Measurements from ENCODE around the gene TREX2. TPM values are rescaled to one million over a fixed set of nuclear protein-coding genes. Genes with fewer than 3 reads are reported as not detected.

TREX2 gene
- total RNA-seq, 4 donors from 2014 or later, result 19.3 to 62.6 (median 50.7) TPM

DNA sequence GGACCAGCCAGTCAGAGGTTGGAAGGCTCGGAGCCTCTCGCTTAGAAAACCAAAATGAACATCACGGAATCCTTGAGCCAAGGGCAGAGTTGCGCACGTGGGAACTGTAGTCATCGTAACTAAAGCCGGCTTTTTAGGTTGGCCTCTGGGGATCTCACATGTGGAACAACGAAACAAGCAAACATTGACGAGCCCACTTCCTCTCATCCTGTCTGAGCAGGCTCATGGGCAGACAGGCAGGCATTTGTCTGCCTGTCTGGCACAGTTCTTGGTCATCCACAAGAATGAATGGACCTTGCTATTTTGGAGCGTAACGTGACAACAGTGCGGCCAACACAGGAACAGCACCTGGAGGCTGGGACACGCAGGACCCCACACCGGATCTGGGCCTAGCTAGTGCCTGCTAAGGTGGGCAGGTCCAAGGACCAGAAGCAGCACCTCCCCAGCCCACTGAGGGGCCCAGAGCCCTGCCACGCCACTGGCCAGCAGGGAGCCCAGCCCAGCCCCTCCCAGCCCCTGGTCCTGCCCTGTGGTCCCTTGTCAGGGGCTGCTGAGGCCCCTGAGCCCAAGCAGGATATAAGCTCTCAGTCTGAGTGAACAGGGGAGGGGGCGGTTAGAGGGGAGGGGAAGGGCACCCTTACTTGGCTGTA is 9.2 kb upstream of the TREX2 start:
- Histone ChIP-seq H3K27me3 (no peaks in the 10 kb centered on the region), H3K36me3 (peaks cover 9% of the 10 kb centered on the region), H3K4me3 (no peak overlapping the region), H3K27ac (no peak overlapping the region), H3K4me1 (peaks cover 4% of the 10 kb centered on the region), H3K9me3 (no peaks in the 10 kb centered on the region)
- TF ChIP-seq, protein P1, sequence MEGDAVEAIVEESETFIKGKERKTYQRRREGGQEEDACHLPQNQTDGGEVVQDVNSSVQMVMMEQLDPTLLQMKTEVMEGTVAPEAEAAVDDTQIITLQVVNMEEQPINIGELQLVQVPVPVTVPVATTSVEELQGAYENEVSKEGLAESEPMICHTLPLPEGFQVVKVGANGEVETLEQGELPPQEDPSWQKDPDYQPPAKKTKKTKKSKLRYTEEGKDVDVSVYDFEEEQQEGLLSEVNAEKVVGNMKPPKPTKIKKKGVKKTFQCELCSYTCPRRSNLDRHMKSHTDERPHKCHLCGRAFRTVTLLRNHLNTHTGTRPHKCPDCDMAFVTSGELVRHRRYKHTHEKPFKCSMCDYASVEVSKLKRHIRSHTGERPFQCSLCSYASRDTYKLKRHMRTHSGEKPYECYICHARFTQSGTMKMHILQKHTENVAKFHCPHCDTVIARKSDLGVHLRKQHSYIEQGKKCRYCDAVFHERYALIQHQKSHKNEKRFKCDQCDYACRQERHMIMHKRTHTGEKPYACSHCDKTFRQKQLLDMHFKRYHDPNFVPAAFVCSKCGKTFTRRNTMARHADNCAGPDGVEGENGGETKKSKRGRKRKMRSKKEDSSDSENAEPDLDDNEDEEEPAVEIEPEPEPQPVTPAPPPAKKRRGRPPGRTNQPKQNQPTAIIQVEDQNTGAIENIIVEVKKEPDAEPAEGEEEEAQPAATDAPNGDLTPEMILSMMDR (IDR thresholded peaks at IDR 0.05), result no peak
- no peak for TF ChIP-seq POLR2AphosphoS5 (IDR thresholded peaks at IDR 0.05)
- no peak for TF ChIP-seq POLR2A (IDR thresholded peaks at IDR 0.05)
- no peak for TF ChIP-seq EP300 (IDR thresholded peaks at IDR 0.05)
- 81% methylated on average over 10 of the region's 16 CpGs for WGBS
- DNase-seq (ENCODE audit: low spot score in 2 of 2), result no peak

DNA sequence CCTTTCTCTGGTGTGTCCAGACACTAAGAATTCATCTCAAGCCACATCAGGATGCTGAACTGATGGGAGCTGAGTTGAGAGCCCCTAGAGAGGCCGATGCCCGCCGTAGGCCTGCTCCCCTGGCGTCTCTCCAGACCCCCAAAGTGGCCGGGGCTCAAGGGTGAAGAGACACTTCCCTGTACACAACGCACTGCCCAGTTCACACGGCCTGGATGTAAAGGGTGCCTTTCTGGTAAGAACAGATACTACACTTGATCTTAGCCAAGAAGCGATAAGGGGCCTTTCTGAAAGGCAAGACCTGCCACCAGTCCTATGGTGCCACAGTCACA is 5.1 kb upstream of the TREX2 start:
- TF ChIP-seq, protein P1 (IDR thresholded peaks at IDR 0.05), result no peak
- TF ChIP-seq EP300 (IDR thresholded peaks at IDR 0.05), result no peak
- TF ChIP-seq POLR2AphosphoS5 (IDR thresholded peaks at IDR 0.05), result no peak
- TF ChIP-seq POLR2A (IDR thresholded peaks at IDR 0.05), result no peak
- H3K4me3 ChIP-seq, result no peak overlapping the region
- H3K9me3 ChIP-seq, result no peaks in the 10 kb centered on the region
- H3K4me1 ChIP-seq, result peaks cover 3% of the 10 kb centered on the region
- WGBS, result 80% methylated on average over 8 of the region's 8 CpGs
- no peak overlapping the region for H3K27ac ChIP-seq
- H3K36me3 ChIP-seq, result peaks cover 16% of the 10 kb centered on the region
- no peak for DNase-seq (ENCODE audit: low spot score in 2 of 2)
- no peaks in the 10 kb centered on the region for H3K27me3 ChIP-seq

DNA sequence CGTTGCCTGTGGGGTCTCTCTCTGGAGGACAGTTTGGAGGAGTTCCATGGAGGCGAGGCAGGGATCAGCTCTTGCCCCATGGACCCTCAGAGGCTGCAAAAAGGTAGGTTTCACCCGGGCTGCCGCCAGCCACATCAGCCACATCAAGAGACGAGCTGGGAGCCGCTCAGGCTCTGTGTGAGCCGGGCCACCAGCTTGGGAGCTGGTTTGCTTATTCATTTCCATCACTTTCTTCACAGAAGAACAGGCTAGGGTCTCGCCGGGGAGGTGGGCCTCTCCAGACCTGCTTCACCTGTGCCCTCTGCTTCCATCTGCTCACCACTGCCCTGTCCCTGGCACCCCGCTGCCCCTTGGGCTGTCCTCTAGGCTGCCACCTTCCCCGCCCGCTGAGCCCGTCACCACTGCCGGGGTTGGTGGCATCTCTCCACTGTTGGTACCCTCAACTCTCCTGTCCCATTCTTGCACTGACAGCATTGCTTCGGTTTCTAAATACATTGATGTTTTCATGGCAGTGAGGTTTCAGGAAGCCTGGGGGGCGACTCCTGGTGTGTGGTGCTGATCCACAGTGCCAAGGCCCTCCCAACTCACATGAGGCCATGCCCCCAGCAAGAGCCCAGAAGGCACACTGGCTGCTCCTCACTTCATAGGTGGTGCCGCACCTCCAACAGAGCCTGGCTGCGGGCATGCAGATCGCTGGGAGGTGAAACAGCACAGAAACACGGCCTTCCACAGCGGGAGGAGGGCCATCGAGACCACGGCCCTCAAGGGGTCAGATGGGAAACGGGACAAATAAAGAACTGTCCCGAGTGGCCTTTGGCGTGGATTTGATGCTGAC is 4.5 kb upstream of the TREX2 start:
- WGBS, result 86% methylated on average over 22 of the region's 26 CpGs
- Histone ChIP-seq H3K36me3 (peaks cover 16% of the 10 kb centered on the region), H3K9me3 (no peaks in the 10 kb centered on the region), H3K4me1 (no peaks in the 10 kb centered on the region), H3K27ac (no peak overlapping the region), H3K4me3 (no peak overlapping the region), H3K27me3 (no peaks in the 10 kb centered on the region)
- no peak for TF ChIP-seq POLR2A (IDR thresholded peaks at IDR 0.05)
- TF ChIP-seq, protein P1 (IDR thresholded peaks at IDR 0.05), result no peak
- TF ChIP-seq POLR2AphosphoS5 (IDR thresholded peaks at IDR 0.05), result no peak
- no peak for DNase-seq (ENCODE audit: low spot score in 2 of 2)

DNA sequence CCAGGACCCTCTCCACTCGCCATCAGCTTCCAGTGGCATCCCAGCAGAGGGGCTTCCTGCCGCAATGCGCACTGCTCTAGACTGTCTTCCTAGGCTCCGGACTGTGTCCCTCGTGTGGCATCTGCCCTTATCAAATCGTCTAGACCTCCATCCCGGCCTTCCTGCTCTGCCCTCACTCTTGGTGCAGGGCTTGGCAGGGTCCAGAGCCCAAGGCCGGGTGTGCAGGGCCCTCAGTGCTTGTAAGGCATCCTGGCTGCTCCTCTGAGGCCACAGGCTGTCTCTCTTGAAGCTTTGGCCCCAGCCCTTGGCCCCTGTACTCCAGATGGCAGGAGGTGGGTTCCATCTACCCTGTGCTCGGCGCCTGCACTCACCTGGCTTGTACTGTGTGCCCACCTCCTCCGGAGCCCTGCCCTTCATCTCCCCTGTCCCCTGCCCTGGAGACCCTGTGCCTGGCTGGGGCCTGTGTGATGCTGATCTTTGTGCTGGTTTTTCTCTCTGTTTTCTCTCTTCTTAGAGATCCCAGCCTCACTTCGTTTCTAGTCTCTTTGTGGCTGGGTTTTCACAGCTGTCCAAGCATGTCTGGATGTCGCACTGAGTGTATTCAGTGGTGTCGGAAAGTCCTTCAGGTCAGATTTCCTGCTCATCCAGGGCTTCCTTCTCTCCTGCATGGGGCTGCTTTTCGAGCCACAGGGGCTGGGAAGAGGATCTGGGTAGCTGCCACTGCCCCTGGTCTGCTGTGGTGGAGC is 3.7 kb upstream of the TREX2 start:
- no peak for DNase-seq (ENCODE audit: low spot score in 2 of 2)
- H3K36me3 ChIP-seq, result peaks cover 10% of the 10 kb centered on the region
- H3K27ac ChIP-seq, result no peak overlapping the region
- H3K4me1 ChIP-seq, result no peaks in the 10 kb centered on the region
- no peaks in the 10 kb centered on the region for H3K27me3 ChIP-seq
- H3K4me3 ChIP-seq, result no peak overlapping the region
- H3K9me3 ChIP-seq, result no peaks in the 10 kb centered on the region
- 84% methylated on average over 7 of the region's 15 CpGs for WGBS
- TF ChIP-seq POLR2A (IDR thresholded peaks at IDR 0.05) (no peak), EP300 (IDR thresholded peaks at IDR 0.05) (no peak), POLR2AphosphoS5 (IDR thresholded peaks at IDR 0.05) (no peak)
- TF ChIP-seq, protein P1 (IDR thresholded peaks at IDR 0.05), result no peak
